HCT116 (cell line): ENCODE measurements around the gene DPP6. TPM values are rescaled to one million over a fixed set of nuclear protein-coding genes. Genes with fewer than 3 reads are reported as not detected.

Experiments
- ATAC-seq: fragments of 200-7000 bp; cut with Tn5 transposase; 2 replicates; pipeline ENCODE4 v1.9.1; 2020; ENCODE audit warnings: mild to moderate bottlenecking, moderate library complexity
- BruUV-seq: library from RNA; stranded (reverse); fragments of 400-500 nt; replicated peaks from 2 replicates; lab custom pipeline; 2021; lab: Mats Ljungman, UMichigan
- CTCF ChIA-PET: fragments of 300-600 bp; sonication (Branson Sonifier 250); formaldehyde crosslinking; loops from one replicate; lab custom pipeline; 2021; ENCODE audit warnings: antibody characterized with exemption; lab: Charles Lee
- POLR2A ChIA-PET: fragments of 300-600, 350-600 bp; sonication (Branson Sonifier 250); formaldehyde crosslinking; loops from one replicate; lab custom pipeline; 2021; ENCODE audit warnings: antibody characterized with exemption; lab: Charles Lee
- RAD21 ChIA-PET, 2 experiments: fragments of 300-600 bp; sonication (Branson Sonifier 250); formaldehyde crosslinking; loops; one replicate each; lab custom pipeline; 2023; ENCODE audit warnings: low total read pairs in 2 of 2; ENCODE audit not compliant: uncharacterized antibody in 2 of 2, unreplicated experiment in 2 of 2, low non-redundant PET in 1 of 2; lab: Charles Lee
- DNase-seq: peaks from one replicate; pipeline ENCODE4 v3.0.0-alpha.2; 2010; ENCODE audit warnings: low read depth, low spot score
- H2AFZ ChIP-seq: fragments of 200-600 bp; shearing (Covaris generic), sonication (generic); 2 replicates; pipeline ENCODE4 v1.6.1; 2017; ENCODE audit warnings: low read depth, mixed run types, mixed read lengths, antibody characterized with exemption, low read length; ENCODE audit not compliant: poor library complexity, severe bottlenecking
- H3K27ac ChIP-seq: 2 replicates; pipeline ENCODE4 v1.5.1; 2012; ENCODE audit warnings: low read depth, low read length
- H3K27me3 ChIP-seq: fragments of 200-600 bp; sonication (generic); 2 replicates; pipeline ENCODE4 v1.6.1; 2016; ENCODE audit warnings: mixed run types, low read length, mixed read lengths; ENCODE audit not compliant: insufficient read depth
- H3K36me3 ChIP-seq, 2 experiments: fragments of 200-500 bp in 1 of 2; fragments of 200-600 bp in 1 of 2; sonication (Bioruptor generic) in 1 of 2; sonication (generic) in 1 of 2; 2 replicates each; pipeline versions ENCODE4 v1.5.1 to v1.6.1; 2014 to 2016; ENCODE audit warnings: low read length in 2 of 2, inconsistent platforms in 1 of 2, mixed read lengths in 1 of 2, mixed run types in 1 of 2; ENCODE audit not compliant: insufficient read depth in 2 of 2, control insufficient read depth in 1 of 2
- H3K4me1 ChIP-seq, 2 experiments: fragments of 200-600 bp in 1 of 2; sonication (generic) in 1 of 2; 2 replicates each; pipeline versions ENCODE4 v1.5.1 to v1.6.1; 2012 to 2017; ENCODE audit warnings: low read length in 2 of 2, inconsistent platforms in 1 of 2, mild to moderate bottlenecking in 1 of 2, mixed read lengths in 1 of 2, mixed run types in 1 of 2, moderate library complexity in 1 of 2; ENCODE audit not compliant: insufficient read depth in 2 of 2, control insufficient read depth in 1 of 2
- H3K4me2 ChIP-seq: fragments of 200-600 bp; sonication (generic); 2 replicates; pipeline ENCODE4 v1.6.1; 2017; ENCODE audit warnings: mixed run types, low read length, mixed read lengths
- H3K4me3 ChIP-seq, 2 experiments: fragments of 200-600 bp in 1 of 2; sonication (generic) in 1 of 2; replicated peaks in 1 of 2; 2 replicates each; pipeline ENCODE4 v1.5.1; 2011 to 2016; ENCODE audit warnings: low read length in 2 of 2, control low read depth in 1 of 2, low read depth in 1 of 2, mild to moderate bottlenecking in 1 of 2, mixed read lengths in 1 of 2, mixed run types in 1 of 2
- H3K79me2 ChIP-seq: fragments of 200-600 bp; sonication (generic); 2 replicates; pipeline ENCODE4 v1.6.1; 2017; ENCODE audit warnings: mild to moderate bottlenecking, mixed run types, low read length, moderate library complexity, mixed read lengths; ENCODE audit not compliant: insufficient read depth
- H3K9ac ChIP-seq: fragments of 200-600 bp; sonication (generic); 2 replicates; pipeline ENCODE4 v1.6.1; 2016; ENCODE audit warnings: low read length, mixed read lengths
- H3K9me2 ChIP-seq: fragments of 200-600 bp; sonication (generic), shearing (Covaris generic); 2 replicates; pipeline ENCODE4 v1.6.1; 2017; ENCODE audit warnings: mixed run types, mild to moderate bottlenecking, moderate library complexity; ENCODE audit not compliant: insufficient read depth
- H3K9me3 ChIP-seq, 2 experiments: fragments of 200-500 bp in 1 of 2; fragments of 200-600 bp in 1 of 2; sonication (Bioruptor generic) in 1 of 2; sonication (generic) in 1 of 2; 2 replicates each; pipeline ENCODE4 v1.6.1; 2014 to 2017; ENCODE audit warnings: low read length in 2 of 2, mixed read lengths in 2 of 2, inconsistent platforms in 1 of 2, low read depth in 1 of 2, mild to moderate bottlenecking in 1 of 2, mixed run types in 1 of 2, moderate library complexity in 1 of 2; ENCODE audit not compliant: control insufficient read depth in 1 of 2, insufficient read depth in 1 of 2
- H4K20me1 ChIP-seq: fragments of 200-600 bp; sonication (generic), shearing (Covaris generic); 2 replicates; pipeline ENCODE4 v1.6.1; 2017; ENCODE audit warnings: mixed run types, mild to moderate bottlenecking, moderate library complexity; ENCODE audit not compliant: insufficient read depth
- CEBPB ChIP-seq: IDR thresholded peaks from 2 replicates; pipeline ENCODE4 v1.6.1; 2012; ENCODE audit warnings: low read depth
- EGR1 ChIP-seq: IDR thresholded peaks from 2 replicates; pipeline ENCODE4 v1.6.1; 2012; ENCODE audit warnings: low read depth
- ELF1 ChIP-seq: IDR thresholded peaks from 2 replicates; pipeline ENCODE4 v1.6.1; 2012; ENCODE audit warnings: low read depth, borderline replicate concordance
- EZH2 ChIP-seq: fragments of 200-600 bp; sonication (generic); IDR thresholded peaks from 2 replicates; pipeline ENCODE4 v1.6.1; 2017; ENCODE audit warnings: antibody characterized with exemption, mixed run types
- EZH2phosphoT487 ChIP-seq: fragments of 200-600 bp; IDR thresholded peaks from 2 replicates; pipeline ENCODE4 v1.6.1; 2018; ENCODE audit warnings: antibody characterized with exemption, borderline replicate concordance
- JUND ChIP-seq: IDR thresholded peaks from 2 replicates; pipeline ENCODE4 v1.6.1; 2012
- POLR2A ChIP-seq: IDR thresholded peaks from 2 replicates; pipeline ENCODE4 v1.7.0; 2011; ENCODE audit warnings: borderline replicate concordance; ENCODE audit not compliant: insufficient read depth, insufficient read length; ENCODE audit errors: extremely low read depth
- RAD21 ChIP-seq: IDR thresholded peaks from 2 replicates; pipeline ENCODE4 v1.6.1; 2012; ENCODE audit warnings: low read depth, mild to moderate bottlenecking
- SRF ChIP-seq: IDR thresholded peaks from 2 replicates; pipeline ENCODE4 v1.6.1; 2012; ENCODE audit warnings: low read depth
- TCF7L2 ChIP-seq: IDR thresholded peaks from 2 replicates; pipeline ENCODE4 v1.7.0; 2011; ENCODE audit warnings: borderline replicate concordance, inconsistent platforms; ENCODE audit not compliant: insufficient read depth, insufficient read length; ENCODE audit errors: extremely low read depth
- YY1 ChIP-seq: IDR thresholded peaks from 2 replicates; pipeline ENCODE4 v1.6.1; 2011; ENCODE audit warnings: low read length, low read depth, moderate library complexity, mild to moderate bottlenecking; ENCODE audit not compliant: insufficient replicate concordance; ENCODE audit errors: extremely low read depth
- ZFX ChIP-seq: fragments of 450-650 bp; IDR thresholded peaks from 2 replicates; pipeline ENCODE4 v1.6.1; 2017
- intact Hi-C: fragments of 100-400 bp; cut with micrococcal nuclease; formaldehyde crosslinking; loops from 2 replicates; pipeline ENCODE4 v1.10.0; 2022
- total RNA-seq: library from RNA; stranded (reverse); gene quantifications from one replicate; pipeline ENCODE4 v1.2.1, GENCODE V29; 2021; ENCODE audit not compliant: unreplicated experiment
- TF ChIP-seq, protein P1 (sequence below): IDR thresholded peaks from 2 replicates; pipeline ENCODE4 v1.6.1; 2012; ENCODE audit warnings: low read depth

The DPP6 gene
- total RNA-seq, 1 experiment from 2014 or later, result not detected

DNA sequence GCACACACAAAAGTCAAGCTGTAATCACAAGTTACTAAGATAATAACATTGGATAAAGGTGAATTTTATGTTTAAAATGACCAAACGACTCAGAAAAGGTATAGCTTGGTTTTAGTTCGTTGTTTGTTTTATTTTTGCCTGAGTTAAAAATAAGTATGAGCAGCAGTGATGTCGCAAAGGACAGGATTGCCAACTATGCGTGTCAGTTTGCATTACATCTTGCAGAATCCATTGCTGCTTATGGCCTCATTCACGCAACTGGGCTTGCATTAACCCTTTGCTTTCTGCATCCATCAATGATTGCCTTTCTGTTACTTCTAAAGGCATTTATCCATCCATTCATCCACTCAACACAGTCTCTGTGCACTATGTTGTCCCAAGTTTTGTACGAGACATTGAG, 389.6 kb downstream of the DPP6 start:
- Histone ChIP-seq H3K36me3 (no peaks in the 10 kb centered on the region), H3K9me3 (peaks cover 0 to 4% of the 10 kb centered on the region in 2 experiments; a peak in 2 of 4 replicates), H3K4me3 (no peak overlapping the region), H3K27me3 (no peaks in the 10 kb centered on the region), H2AFZ (no peak overlapping the region), H3K27ac (no peak overlapping the region), H4K20me1 (no peaks in the 10 kb centered on the region), H3K9ac (no peak overlapping the region), H3K4me1 (no peaks in the 10 kb centered on the region), H3K79me2 (no peaks in the 10 kb centered on the region), H3K4me2 (no peak overlapping the region), H3K9me2 (no peaks in the 10 kb centered on the region)
- intact Hi-C loops, result no loop called here
- ATAC-seq, result no peak
- POLR2A ChIA-PET, result no interaction called here
- no peak for TF ChIP-seq ZFX
- no peak for TF ChIP-seq JUND
- TF ChIP-seq POLR2A, result no peak
- no peak for TF ChIP-seq EZH2phosphoT487
- TF ChIP-seq EZH2, result no peak
- TF ChIP-seq YY1, result no peak
- no peak for TF ChIP-seq SRF
- no peak for TF ChIP-seq TCF7L2
- TF ChIP-seq CEBPB, result no peak
- TF ChIP-seq, protein P1, sequence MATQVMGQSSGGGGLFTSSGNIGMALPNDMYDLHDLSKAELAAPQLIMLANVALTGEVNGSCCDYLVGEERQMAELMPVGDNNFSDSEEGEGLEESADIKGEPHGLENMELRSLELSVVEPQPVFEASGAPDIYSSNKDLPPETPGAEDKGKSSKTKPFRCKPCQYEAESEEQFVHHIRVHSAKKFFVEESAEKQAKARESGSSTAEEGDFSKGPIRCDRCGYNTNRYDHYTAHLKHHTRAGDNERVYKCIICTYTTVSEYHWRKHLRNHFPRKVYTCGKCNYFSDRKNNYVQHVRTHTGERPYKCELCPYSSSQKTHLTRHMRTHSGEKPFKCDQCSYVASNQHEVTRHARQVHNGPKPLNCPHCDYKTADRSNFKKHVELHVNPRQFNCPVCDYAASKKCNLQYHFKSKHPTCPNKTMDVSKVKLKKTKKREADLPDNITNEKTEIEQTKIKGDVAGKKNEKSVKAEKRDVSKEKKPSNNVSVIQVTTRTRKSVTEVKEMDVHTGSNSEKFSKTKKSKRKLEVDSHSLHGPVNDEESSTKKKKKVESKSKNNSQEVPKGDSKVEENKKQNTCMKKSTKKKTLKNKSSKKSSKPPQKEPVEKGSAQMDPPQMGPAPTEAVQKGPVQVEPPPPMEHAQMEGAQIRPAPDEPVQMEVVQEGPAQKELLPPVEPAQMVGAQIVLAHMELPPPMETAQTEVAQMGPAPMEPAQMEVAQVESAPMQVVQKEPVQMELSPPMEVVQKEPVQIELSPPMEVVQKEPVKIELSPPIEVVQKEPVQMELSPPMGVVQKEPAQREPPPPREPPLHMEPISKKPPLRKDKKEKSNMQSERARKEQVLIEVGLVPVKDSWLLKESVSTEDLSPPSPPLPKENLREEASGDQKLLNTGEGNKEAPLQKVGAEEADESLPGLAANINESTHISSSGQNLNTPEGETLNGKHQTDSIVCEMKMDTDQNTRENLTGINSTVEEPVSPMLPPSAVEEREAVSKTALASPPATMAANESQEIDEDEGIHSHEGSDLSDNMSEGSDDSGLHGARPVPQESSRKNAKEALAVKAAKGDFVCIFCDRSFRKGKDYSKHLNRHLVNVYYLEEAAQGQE, result no peak
- no peak for TF ChIP-seq RAD21
- TF ChIP-seq ELF1, result no peak
- TF ChIP-seq EGR1, result no peak
- RAD21 ChIA-PET, result no interaction called here
- CTCF ChIA-PET, result no interaction called here
- no TSS peak for BruUV-seq
- no peak for DNase-seq
